A549 (cell line): ENCODE measurements around the gene SEMA6B. TPM values are rescaled to one million over a fixed set of nuclear protein-coding genes. Genes with fewer than 3 reads are reported as not detected.

Experiments
- ATAC-seq, 2 experiments: fragments of 200-7000 bp in 1 of 2; fragments of >200 bp in 1 of 2; cut with Nextera tagmentation in 1 of 2; cut with Tn5 transposase in 1 of 2; 3 replicates each; pipeline versions ENCODE4 v1.8.0 to v1.9.1; 2018 to 2020; ENCODE audit warnings: mild to moderate bottlenecking in 1 of 2, moderate library complexity in 1 of 2
- CTCF ChIA-PET: fragments of 300-600 bp; sonication (Branson Sonifier 250); formaldehyde crosslinking; extraction: SDS; loops from one replicate; lab custom pipeline; 2021; ENCODE audit warnings: antibody characterized with exemption, inconsistent platforms; lab: Yijun Ruan, JAX
- POLR2A ChIA-PET: fragments of 350-600 bp; formaldehyde crosslinking; extraction: SDS; loops from one replicate; lab custom pipeline; 2021; ENCODE audit warnings: antibody characterized with exemption, inconsistent platforms; lab: Yijun Ruan, JAX
- DNase-seq, 2 experiments: peaks; one replicate each; pipeline versions ENCODE4 v3.0.0 to v3.0.0-alpha.2; 2011 to 2016; ENCODE audit warnings: low read depth in 1 of 2, low spot score in 1 of 2
- FAIRE-seq: peaks from 2 replicates; lab custom pipeline; 2011; peaks lifted over from hg19 to GRCh38; lab: Jason Lieb, UNC
- H3K27ac ChIP-seq, 2 experiments: fragments of >200 bp; sonication (Bioruptor Twin); formaldehyde crosslinking; 3 replicates each; pipeline ENCODE4 v1.5.1; 2016 to 2017
- H3K4me1 ChIP-seq: fragments of >200 bp; sonication (Bioruptor Twin); formaldehyde crosslinking; 3 replicates; pipeline ENCODE4 v1.6.1; 2016
- H3K4me2 ChIP-seq: fragments of >200 bp; sonication (Bioruptor Twin); formaldehyde crosslinking; 3 replicates; pipeline ENCODE4 v1.6.1; 2016
- H3K4me3 ChIP-seq: fragments of >200 bp; sonication (Bioruptor Twin); formaldehyde crosslinking; 3 replicates; pipeline ENCODE4 v1.5.1; 2016
- H3K9me3 ChIP-seq: fragments of >200 bp; sonication (Bioruptor Twin); formaldehyde crosslinking; 3 replicates; pipeline ENCODE4 v1.6.1; 2016
- BCL3 ChIP-seq: fragments of >200 bp; sonication (Bioruptor Twin); formaldehyde crosslinking; IDR thresholded peaks from 3 replicates; pipeline ENCODE4 v1.6.1; 2016
- CEBPB ChIP-seq, 2 experiments: fragments of >200 bp in 1 of 2; sonication (Bioruptor Twin) in 1 of 2; formaldehyde crosslinking in 1 of 2; IDR thresholded peaks; 2 replicates each; pipeline ENCODE4 v1.6.1; 2012 to 2016
- CHD4 ChIP-seq: fragments of 200-600 bp; sonication (generic); IDR thresholded peaks from 2 replicates; pipeline ENCODE4 v1.6.1; 2016; ENCODE audit warnings: antibody characterized with exemption, mild to moderate bottlenecking, borderline replicate concordance
- CTCF ChIP-seq: fragments of >200 bp; sonication (Bioruptor Twin); formaldehyde crosslinking; IDR thresholded peaks from 3 replicates; pipeline ENCODE4 v1.5.1; 2016
- E2F6 ChIP-seq: IDR thresholded peaks from 2 replicates; pipeline ENCODE4 v1.6.1; 2012; ENCODE audit warnings: low read depth, borderline replicate concordance
- FOSB ChIP-seq: fragments of 250-450 bp; sonication (Bioruptor Pico); IDR thresholded peaks from 2 replicates; pipeline ENCODE4 v1.5.0; 2020; ENCODE audit warnings: mild to moderate bottlenecking, moderate library complexity
- FOXS1 ChIP-seq: fragments of 250-450 bp; sonication (Bioruptor Pico); IDR thresholded peaks from 2 replicates; pipeline ENCODE4 v1.5.0; 2020; ENCODE audit warnings: mild to moderate bottlenecking, moderate library complexity
- HDAC2 ChIP-seq: fragments of 200-600 bp; sonication (generic); IDR thresholded peaks from 2 replicates; pipeline ENCODE4 v1.6.1; 2016
- HOXA7 ChIP-seq: fragments of 250-450 bp; sonication (Bioruptor Pico); IDR thresholded peaks from 2 replicates; pipeline ENCODE4 v1.5.0; 2020; ENCODE audit warnings: mild to moderate bottlenecking, moderate library complexity
- MAX ChIP-seq: IDR thresholded peaks from 2 replicates; pipeline ENCODE4 v1.6.1; 2012
- POLR2A ChIP-seq: IDR thresholded peaks from 2 replicates; pipeline ENCODE4 v1.6.1; 2012; ENCODE audit warnings: mild to moderate bottlenecking, low read length
- RCOR1 ChIP-seq: fragments of 150-350 bp; IDR thresholded peaks from 2 replicates; pipeline ENCODE4 v1.6.1; 2014; ENCODE audit warnings: antibody characterized with exemption, low read length, low read depth
- SMC3 ChIP-seq: fragments of >200 bp; sonication (Bioruptor Twin); formaldehyde crosslinking; IDR thresholded peaks from 3 replicates; pipeline ENCODE4 v1.6.1; 2018; ENCODE audit warnings: inconsistent platforms
- USF2 ChIP-seq: fragments of 450-650 bp; IDR thresholded peaks from 2 replicates; pipeline ENCODE4 v1.6.1; 2014; ENCODE audit warnings: antibody characterized with exemption
- ZFP36 ChIP-seq: fragments of 450-650 bp; IDR thresholded peaks from 2 replicates; pipeline ENCODE4 v1.6.1; 2014; ENCODE audit warnings: borderline replicate concordance; ENCODE audit not compliant: partially characterized antibody
- ZNF302 ChIP-seq: fragments of 250-450 bp; sonication (Bioruptor Pico); IDR thresholded peaks from 2 replicates; pipeline ENCODE4 v1.9.0; 2021; ENCODE audit warnings: inconsistent platforms, mild to moderate bottlenecking, moderate library complexity
- WGBS: methylation state at CpG from one replicate; pipeline ENCODE4 v1.1.6; 2017; ENCODE audit errors: missing lambda C conversion rate; 5-methylcytosine and 5-hydroxymethylcytosine counted together
- polyA plus RNA-seq, 4 experiments: library from polyadenylated mRNA; depleted of rRNA in 3 of 4; stranded (reverse); fragments of >200 nt; fragmentation: RNase III in 1 of 4; extraction: RNeasy Plus Mini Kit Qiagen cat#74134 plus additional on column Dnase treatment in 1 of 4; gene quantifications; 2 replicates in 3 of 4; 3 replicates in 1 of 4; pipeline ENCODE4 v1.2.3, GENCODE V29; 2011 to 2017

Gene SEMA6B
- polyA plus RNA-seq, 2 of the 4 experiments (the other 2 are of a cell fraction) = 5.7 to 9.0 TPM

GRCh38 chr19:4508698-4509097 is 50.8 kb downstream of the SEMA6B start:
- POLR2A ChIA-PET = no interaction called here
- no peaks in the 10 kb centered on the region for H3K9me3 ChIP-seq

DNA sequence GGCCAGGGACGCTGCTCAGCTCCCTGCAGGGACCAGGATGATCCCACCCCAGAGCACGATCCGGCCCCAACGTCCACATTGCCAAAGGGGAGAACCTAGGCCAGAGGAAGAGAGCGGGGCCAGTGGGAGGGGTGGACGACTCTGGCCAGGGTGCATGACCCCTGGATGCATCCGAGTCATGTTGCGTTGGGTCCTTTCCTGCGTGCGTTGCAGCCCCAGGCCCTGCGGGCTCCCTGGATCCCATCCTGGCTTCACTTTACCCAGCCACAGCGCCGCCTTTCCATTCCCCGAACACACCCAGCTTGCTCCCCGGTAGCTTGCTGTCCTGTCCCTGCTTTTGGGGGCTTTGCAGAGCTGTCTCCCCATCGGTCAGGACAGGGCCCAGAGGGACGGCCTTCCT is 51.7 kb downstream of the SEMA6B start:
- FAIRE-seq (no peak), ATAC-seq (no peak), DNase-seq (no peak)
- ChIA-PET CTCF (interaction anchor here (1.0 to 4.0 kb wide), 2 partner anchors 16 to 52 kb away, joined by 3 to 23 read pairs; partner anchors contain the start of gene SEMA6B), POLR2A (no interaction called here)
- Histone ChIP-seq H3K4me1 (no peaks in the 10 kb centered on the region), H3K4me2 (no peak overlapping the region), H3K9me3 (no peaks in the 10 kb centered on the region), H3K4me3 (no peak overlapping the region), H3K27ac (no peak overlapping the region)
- TF ChIP-seq POLR2A = no peak
- TF ChIP-seq HDAC2 = no peak
- no peak for TF ChIP-seq ZNF302 (CRISPR knock-in tag)
- no peak for TF ChIP-seq CTCF
- no peak for TF ChIP-seq FOSB
- no peak for TF ChIP-seq SMC3
- no peak for TF ChIP-seq CHD4
- TF ChIP-seq RCOR1 = no peak
- no peak for TF ChIP-seq BCL3
- no peak for TF ChIP-seq CEBPB (IDR thresholded peaks at IDR 0.05)
- 96% methylated on average over 11 of the region's 17 CpGs for WGBS

More at GRCh38 chr19:4508698-4509097, 50.8 kb downstream of the SEMA6B start:
- FAIRE-seq (no peak), DNase-seq (no peak), ATAC-seq (no peak)
- Histone ChIP-seq H3K27ac (no peak overlapping the region), H3K4me3 (no peak overlapping the region), H3K4me1 (no peaks in the 10 kb centered on the region), H3K4me2 (no peak overlapping the region)
- 97% methylated on average over 10 of the region's 21 CpGs for WGBS
- CTCF ChIA-PET = interaction anchor here (4.0 kb wide), 1 partner anchor 15 kb away, joined by 23 read pairs; no protein-coding TSS in a partner anchor
- TF ChIP-seq SMC3 (no peak), POLR2A (no peak), MAX (no peak), ZFP36 (no peak), USF2 (no peak), HOXA7 (no peak), FOSB (no peak)

- H3K27ac ChIP-seq = no peak overlapping the region
- TF ChIP-seq FOXS1 (CRISPR knock-in tag) (no peak), E2F6 (no peak)
- no peak overlapping the region for H3K4me3 ChIP-seq
- H3K4me1 ChIP-seq = no peaks in the 10 kb centered on the region
- ATAC-seq (no peak), FAIRE-seq (no peak), DNase-seq (no peak)
- whole genome bisulfite sequencing = no CpG with 5 or more reads among the region's 12 CpGs
- POLR2A ChIA-PET = no interaction called here
- CTCF ChIA-PET = interaction anchor here (1.0 to 4.0 kb wide), 2 partner anchors 17 to 53 kb away, joined by 3 to 23 read pairs; partner anchors contain the start of gene SEMA6B
- no peak overlapping the region for H3K4me2 ChIP-seq
- H3K9me3 ChIP-seq = no peaks in the 10 kb centered on the region
Observed at GRCh38 chr19:4507150-4507452, 52.4 kb downstream of the SEMA6B start.
